Thoracic aorta (tissue), 2 donors: ENCODE data around the gene TPMT. TPM values are rescaled to one million over a fixed set of nuclear protein-coding genes. Genes with fewer than 3 reads are reported as not detected.

ENCODE experiments used
- ATAC-seq: fragments of 150-250 bp; one replicate; pipeline ENCODE4 v1.8.0; 2017; ENCODE audit warnings: low read depth; ENCODE audit not compliant: insufficient number of reproducible peaks, low FRiP score
- DNase-seq: peaks from one replicate; pipeline ENCODE4 v3.0.0-alpha.2; 2020; ENCODE audit warnings: low spot score
- H3K27ac ChIP-seq, 2 donors: fragments of 200-600 bp; sonication (generic); 1 replicate in 1 of 2; 2 replicates in 1 of 2; pipeline ENCODE4 v1.5.1; 2016; ENCODE audit warnings: mild to moderate bottlenecking in 2 of 2, moderate library complexity in 2 of 2
- H3K27me3 ChIP-seq: fragments of 200-600 bp; sonication (generic); replicated peaks from 2 replicates; pipeline ENCODE4 v1.6.0; 2016; ENCODE audit warnings: mild to moderate bottlenecking; ENCODE audit not compliant: insufficient read depth
- H3K36me3 ChIP-seq: fragments of 200-600 bp; sonication (generic); one replicate; pipeline ENCODE4 v1.5.1; 2016
- H3K4me1 ChIP-seq, 2 donors: fragments of 200-600 bp; sonication (generic); 1 replicate in 1 of 2; 2 replicates in 1 of 2; pipeline versions ENCODE4 v1.5.1 to v1.6.0; 2016; ENCODE audit warnings: low read depth in 2 of 2, mild to moderate bottlenecking in 1 of 2; ENCODE audit not compliant: control insufficient read depth in 1 of 2
- H3K4me3 ChIP-seq: fragments of 200-600 bp; sonication (generic); 2 replicates; pipeline ENCODE4 v1.5.1; 2016; ENCODE audit warnings: mild to moderate bottlenecking
- H3K9me3 ChIP-seq: fragments of 200-600 bp; sonication (generic); 2 replicates; pipeline ENCODE4 v1.5.1; 2016
- CTCF ChIP-seq: fragments of 200-600 bp; sonication (generic); IDR thresholded peaks from one replicate; pipeline ENCODE4 v1.5.1; 2019; ENCODE audit warnings: antibody characterized with exemption
- total RNA-seq, 2 donors: library from RNA; depleted of rRNA; stranded (reverse); fragments of >200 nt; gene quantifications; one replicate each; pipeline versions ENCODE4 v1.1.0 to v1.2.3, GENCODE V29; 2016

The TPMT gene
- total RNA-seq, 2 donors from 2014 or later: 5.0 to 5.5 TPM

- no peak overlapping the region for H3K27ac ChIP-seq
- H3K4me3 ChIP-seq: no peak overlapping the region
- DNase-seq: no peak
- no peak for ATAC-seq
- peaks cover 2 to 15% of the 10 kb centered on the region in 2 donors for H3K4me1 ChIP-seq
- no peaks in the 10 kb centered on the region for H3K27me3 ChIP-seq
- H3K36me3 ChIP-seq: no peaks in the 10 kb centered on the region
- TF ChIP-seq CTCF: no peak
- no peaks in the 10 kb centered on the region for H3K9me3 ChIP-seq
Measured at GRCh38 chr6:18118330-18118729, 36.5 kb downstream of the TPMT start.

GRCh38 chr6:18117136-18117535 is 37.7 kb downstream of the TPMT start:
- no peak overlapping the region for H3K4me3 ChIP-seq
- H3K9me3 ChIP-seq: no peaks in the 10 kb centered on the region
- H3K27me3 ChIP-seq: no peaks in the 10 kb centered on the region
- peaks cover 2 to 6% of the 10 kb centered on the region in 2 donors for H3K4me1 ChIP-seq
- DNase-seq (no peak), ATAC-seq (no peak)
- H3K36me3 ChIP-seq: no peaks in the 10 kb centered on the region
- no peak for TF ChIP-seq CTCF
- H3K27ac ChIP-seq: no peak overlapping the region

- ATAC-seq (no peak), DNase-seq (no peak)
Measured at GRCh38 chr6:18115356-18115755, 39.5 kb downstream of the TPMT start.

GRCh38 chr6:18110162-18110561 is 44.7 kb downstream of the TPMT start:
- Histone ChIP-seq H3K4me3 (no peak overlapping the region), H3K4me1 (no peaks in the 10 kb centered on the region), H3K9me3 (peaks cover 6% of the 10 kb centered on the region), H3K27me3 (no peaks in the 10 kb centered on the region), H3K36me3 (no peaks in the 10 kb centered on the region), H3K27ac (no peak overlapping the region)
- no peak for TF ChIP-seq CTCF
- ATAC-seq: no peak
- DNase-seq: no peak

More at GRCh38 chr6:18115356-18115755, 39.5 kb downstream of the TPMT start:
- Histone ChIP-seq H3K4me3 (no peak overlapping the region), H3K4me1 (no peaks in the 10 kb centered on the region), H3K27ac (no peak overlapping the region), H3K36me3 (no peaks in the 10 kb centered on the region), H3K9me3 (no peaks in the 10 kb centered on the region), H3K27me3 (no peaks in the 10 kb centered on the region)
- TF ChIP-seq CTCF: no peak

- ATAC-seq (no peak), DNase-seq (no peak)
- TF ChIP-seq CTCF: no peak
- Histone ChIP-seq H3K4me1 (peaks cover 0 to 13% of the 10 kb centered on the region in 2 donors), H3K36me3 (no peaks in the 10 kb centered on the region), H3K9me3 (peaks cover 6% of the 10 kb centered on the region), H3K4me3 (no peak overlapping the region), H3K27me3 (no peaks in the 10 kb centered on the region), H3K27ac (no peak overlapping the region)
Measured at GRCh38 chr6:18107061-18107460, 47.8 kb downstream of the TPMT start.
